Breast epithelium (tissue), 3 donors: ENCODE measurements around the gene DPYSL3.

Experiments used
- CTCF ChIP-seq, 3 donors: fragments of 450-650 bp; IDR thresholded peaks; one replicate each; pipeline ENCODE4 v1.5.1; 2016 to 2017; ENCODE audit warnings: antibody characterized with exemption in 3 of 3, mild to moderate bottlenecking in 3 of 3, moderate library complexity in 3 of 3
- POLR2A ChIP-seq: fragments of 450-650 bp; IDR thresholded peaks from one replicate; pipeline ENCODE4 v1.6.1; 2016; ENCODE audit warnings: antibody characterized with exemption, mild to moderate bottlenecking, moderate library complexity
- POLR2AphosphoS5 ChIP-seq, 3 donors: sonication (generic); formaldehyde crosslinking; IDR thresholded peaks; one replicate each; pipeline ENCODE4 v1.6.1; 2017; ENCODE audit warnings: antibody characterized with exemption in 3 of 3

GRCh38 chr5:147458581-147458980 is 51.3 kb downstream of the DPYSL3 start:
- TF ChIP-seq CTCF (IDR thresholded peaks at IDR 0.05) (no peak), POLR2A (no peak), POLR2AphosphoS5 (IDR thresholded peaks at IDR 0.05) (no peak)
